ENCODE results near the gene CFL2.

The CFL2 gene

DNA sequence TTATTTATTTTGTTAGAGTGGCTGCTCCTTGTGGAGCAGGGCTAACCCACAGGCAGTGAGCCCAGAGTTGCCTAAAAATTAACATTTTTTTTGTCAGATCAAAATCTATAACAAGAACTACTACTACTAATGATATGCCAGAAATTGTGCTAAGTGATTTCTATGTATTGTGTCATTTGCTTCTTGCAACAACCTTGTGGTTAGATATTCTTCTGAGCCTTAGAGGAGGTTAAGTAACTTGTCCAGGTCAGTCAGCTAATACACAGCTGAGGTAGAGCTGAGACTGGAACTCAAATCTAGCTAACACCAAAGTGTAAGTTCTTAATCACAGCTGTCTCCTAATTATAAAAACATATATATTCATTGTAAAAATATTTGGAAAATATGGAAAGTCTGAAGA is 29.8 kb downstream of the CFL2 start:
- no peak for DNase-seq
- intact Hi-C loops (cut with DNase I): no loop called here

- intact Hi-C loops (cut with DNase I): no loop called here
- DNase-seq: peak in 1 of 42 donors; percentile 7
These were observed 31.5 kb downstream of the CFL2 start for GRCh38 chr14:34682787-34683321.

GRCh38 chr14:34680806-34681479 is 33.5 kb downstream of the CFL2 start:
- intact Hi-C loops (cut with DNase I): no loop called here
- DNase-seq: no peak

- intact Hi-C loops (cut with DNase I): no loop called here
- DNase-seq: peak in 1 of 42 donors; percentile 46
These were observed 35.7 kb downstream of the CFL2 start for GRCh38 chr14:34678735-34679134.

DNA sequence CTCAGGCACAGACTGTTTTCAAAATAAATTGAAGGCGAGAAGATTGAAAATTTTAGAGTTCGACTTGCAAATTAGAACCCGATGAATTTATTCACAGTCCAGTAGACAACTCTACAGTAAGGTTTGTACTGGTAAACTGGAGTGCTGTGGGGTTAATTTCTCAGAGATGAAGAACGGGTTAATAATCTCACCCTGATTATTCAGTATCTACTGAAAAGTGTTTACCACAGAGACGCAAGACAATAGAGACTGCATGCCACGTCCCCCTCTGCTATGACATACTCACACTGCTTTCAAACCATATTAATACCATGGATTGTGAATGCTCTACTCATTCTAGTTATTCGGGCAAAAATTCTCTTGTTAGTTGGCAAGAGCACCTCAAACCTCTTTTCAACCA is 36.1 kb downstream of the CFL2 start:
- intact Hi-C loops (cut with DNase I): no loop called here

DNA sequence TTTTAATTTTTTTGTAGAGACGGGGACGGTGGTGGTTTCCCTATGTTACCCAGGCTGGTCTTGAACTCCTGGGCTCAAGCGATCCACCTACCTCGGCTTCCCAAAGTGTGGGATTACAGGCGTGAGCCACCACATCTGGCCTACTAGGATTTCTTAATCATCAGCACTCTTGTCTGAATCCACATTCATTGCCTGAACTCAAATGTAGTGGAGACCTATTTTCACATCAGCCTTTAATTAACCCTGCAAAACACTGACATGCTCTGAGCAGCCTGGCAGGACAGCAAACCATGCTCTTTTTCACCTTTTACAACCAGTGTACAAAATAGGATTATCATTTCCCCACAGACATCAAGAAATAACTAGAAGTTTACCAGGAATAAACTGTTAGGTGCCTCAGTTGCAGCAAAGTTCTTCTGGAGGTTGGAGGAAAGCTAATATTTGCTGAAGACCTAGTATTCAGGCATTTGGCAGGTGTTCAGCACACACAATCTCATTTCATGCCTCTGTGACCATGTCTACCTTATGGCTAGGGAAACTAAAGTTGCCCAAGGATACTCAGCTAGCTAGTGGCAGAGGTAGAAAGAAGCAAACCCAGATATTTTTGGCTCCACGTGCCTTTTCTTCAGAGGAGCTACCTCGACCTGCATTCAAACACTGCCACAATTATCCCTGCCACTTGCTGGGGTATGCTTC is 37.7 kb downstream of the CFL2 start:
- DNase-seq: no peak
- intact Hi-C loops (cut with DNase I): no loop called here

More for the DNA sequence above, 36.1 kb downstream of the CFL2 start:
- DNase-seq: peak in 17 of 42 donors; percentile 14 to 72 (median 38)

- no peak for DNase-seq
- intact Hi-C loops (cut with DNase I): loop anchor here (2.0 kb wide), 1 partner anchor 47 kb away; no protein-coding TSS in a partner anchor
These were observed 40.7 kb downstream of the CFL2 start for GRCh38 chr14:34673702-34674101.

DNA sequence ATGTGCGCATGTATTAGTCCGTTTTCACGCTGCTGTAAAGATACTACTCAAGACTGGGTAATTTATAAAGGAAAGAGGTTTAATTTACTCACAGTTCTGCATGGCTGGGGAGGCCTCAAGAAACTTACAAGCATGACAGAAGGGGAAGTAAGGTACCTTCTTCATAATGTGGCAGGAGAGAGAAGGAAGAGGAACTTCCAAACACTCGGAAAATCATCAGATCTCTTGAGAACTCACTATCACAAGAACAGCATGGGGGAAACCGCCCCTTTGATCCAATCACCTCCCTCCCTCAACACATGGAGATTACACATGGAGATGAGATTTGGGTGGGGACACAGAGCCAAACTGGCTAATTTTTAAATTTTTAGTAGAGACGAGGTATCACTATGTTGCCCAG is 42.7 kb downstream of the CFL2 start:
- no peak for DNase-seq
- intact Hi-C loops (cut with DNase I): loop anchor here (2.0 kb wide), 1 partner anchor 49 kb away; no protein-coding TSS in a partner anchor

DNA sequence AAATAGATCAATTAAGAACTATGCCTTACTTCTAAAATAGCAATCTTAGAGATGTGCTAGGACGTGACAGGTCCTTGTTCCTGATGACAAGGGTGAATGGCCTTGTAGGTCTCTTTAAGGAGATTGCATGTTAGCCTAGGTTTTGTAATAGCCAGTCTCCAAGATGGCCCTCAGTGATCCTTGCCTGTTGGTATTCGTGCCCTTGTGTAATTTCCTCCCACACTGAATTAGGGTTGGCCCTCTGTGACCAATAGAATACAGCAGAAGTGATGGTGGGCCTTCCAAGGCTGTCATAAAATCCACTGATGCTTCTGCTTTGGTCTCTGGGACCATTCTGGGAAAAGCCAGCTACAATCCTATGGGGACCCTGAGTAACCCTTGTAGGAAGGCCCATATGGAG is 46.3 kb downstream of the CFL2 start:
- intact Hi-C loops (cut with DNase I): no loop called here
- DNase-seq: no peak

DNA sequence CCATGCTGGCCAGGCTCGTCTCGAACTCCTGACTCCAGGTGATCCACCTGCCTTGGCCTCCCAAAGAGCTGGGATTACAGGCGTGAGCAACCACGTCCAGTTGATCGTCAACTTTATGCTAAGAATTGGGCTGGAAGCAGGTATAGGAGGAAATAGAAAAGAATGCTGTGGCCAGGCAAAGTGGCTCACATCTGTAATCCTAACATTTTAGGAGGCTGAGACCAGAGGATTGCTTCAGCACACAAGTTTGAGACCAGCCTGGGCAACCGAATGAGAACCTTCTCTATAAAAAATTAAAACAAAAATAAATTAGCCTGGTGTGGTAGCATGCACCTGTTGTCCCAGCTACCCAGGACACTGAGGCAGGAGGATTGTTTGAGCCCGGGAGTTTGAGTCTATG is 47.4 kb downstream of the CFL2 start:
- DNase-seq: no peak

DNA sequence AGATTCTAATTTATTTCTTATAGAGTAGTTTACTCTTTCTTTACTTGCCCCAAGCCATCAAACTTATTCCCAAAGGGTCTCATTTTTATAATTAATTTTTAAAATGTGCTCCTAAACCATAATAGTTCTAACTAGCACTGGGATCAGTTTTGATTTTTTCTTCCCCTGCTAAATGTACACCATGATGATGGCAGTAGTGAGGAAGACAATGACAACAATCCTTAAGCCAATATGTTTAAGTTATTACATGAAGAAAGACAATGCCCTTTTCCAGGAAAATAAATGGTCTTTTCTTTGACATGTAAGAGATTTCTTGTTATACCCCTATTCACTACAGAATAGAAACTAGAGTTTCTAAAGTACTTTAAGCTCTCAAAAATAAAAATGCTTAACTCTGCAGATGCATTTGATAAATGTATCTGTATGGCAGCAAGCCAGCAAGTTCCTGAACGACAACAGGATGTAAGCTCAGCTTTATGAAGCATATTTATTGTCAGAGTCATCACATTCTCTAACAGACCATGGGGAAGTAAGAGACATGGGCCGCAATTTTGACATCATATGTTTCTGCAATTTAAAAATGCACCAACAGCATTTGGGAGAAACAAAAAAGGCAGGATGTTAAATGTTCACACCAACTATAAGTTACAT is 48.5 kb downstream of the CFL2 start:
- DNase-seq: no peak
- intact Hi-C loops (cut with DNase I): no loop called here

More for the DNA sequence above, 47.4 kb downstream of the CFL2 start:
- intact Hi-C loops (cut with DNase I): no loop called here

DNA sequence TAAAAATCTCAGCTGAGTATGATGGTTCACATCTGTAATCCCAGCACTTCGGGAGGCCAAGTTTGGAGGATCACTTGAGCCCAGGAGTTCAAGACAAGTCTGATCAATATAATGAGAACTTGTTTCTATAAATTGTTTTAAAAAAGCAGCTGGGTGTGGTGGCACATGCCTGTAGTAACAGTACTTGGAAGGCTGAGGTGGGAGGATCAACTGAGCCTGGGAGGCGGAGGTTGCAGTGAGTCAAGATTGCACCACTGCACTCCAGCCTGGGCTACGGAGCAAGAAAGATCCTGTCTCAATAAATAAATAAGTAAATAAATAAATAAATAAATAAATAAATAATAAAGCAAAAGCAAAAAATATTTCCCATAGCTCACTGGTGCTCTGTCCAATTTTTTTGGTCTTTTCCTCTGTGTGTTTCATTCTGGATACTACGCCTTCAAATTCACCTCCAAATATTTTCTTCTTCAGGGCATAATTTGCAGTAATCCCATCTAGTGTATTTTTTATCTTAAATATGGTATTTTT is 51.8 kb downstream of the CFL2 start:
- DNase-seq: no peak
- intact Hi-C loops (cut with DNase I): no loop called here

DNA sequence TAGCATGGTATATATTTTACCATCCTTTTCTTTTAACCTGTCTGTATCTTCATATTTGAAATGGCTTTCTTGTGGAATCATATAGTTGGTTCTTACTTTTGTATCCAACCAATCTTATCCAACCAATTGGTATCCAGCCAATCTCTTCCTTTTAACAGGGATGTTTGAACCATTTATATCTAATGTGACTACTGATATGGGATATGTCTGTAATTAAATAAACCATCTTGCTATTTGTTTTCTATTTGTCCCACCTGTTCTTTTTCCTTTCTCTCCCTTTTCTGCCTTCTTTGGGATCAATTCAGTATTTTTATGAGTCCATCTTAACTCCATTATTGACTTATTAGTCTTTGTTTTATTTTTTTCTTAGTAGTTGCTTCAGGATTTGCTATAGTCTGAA is 53.6 kb downstream of the CFL2 start:
- intact Hi-C loops (cut with DNase I): no loop called here
- DNase-seq: no peak
